GM23338 (cell line): ENCODE data around the gene TWSG1. TPM values are rescaled to one million over a fixed set of nuclear protein-coding genes. Genes with fewer than 3 reads are reported as not detected.

ENCODE experiments used
- ATAC-seq: fragments of 200-7000 bp; cut with Tn5 transposase; 3 replicates; pipeline ENCODE4 v1.9.1; 2020
- DNase-seq: peaks from one replicate; pipeline ENCODE4 v3.0.0-alpha.2; 2015; ENCODE audit warnings: low spot score
- H2AFZ ChIP-seq: fragments of 200-600 bp; sonication (generic); 2 replicates; pipeline ENCODE4 v1.8.0; 2016; ENCODE audit warnings: antibody characterized with exemption, mild to moderate bottlenecking, moderate library complexity
- H3F3A ChIP-seq: fragments of 200-600 bp; sonication (generic); replicated peaks from 2 replicates; pipeline ENCODE4 v1.8.0; 2017; ENCODE audit warnings: antibody characterized with exemption, mixed run types, low read depth
- H3K27ac ChIP-seq: fragments of 200-600 bp; sonication (generic); 2 replicates; pipeline ENCODE4 v1.6.1; 2016; ENCODE audit warnings: low read depth
- H3K27me3 ChIP-seq: fragments of 200-600 bp; sonication (generic); 2 replicates; pipeline ENCODE4 v1.8.0; 2016; ENCODE audit warnings: mild to moderate bottlenecking, mixed run types, moderate library complexity; ENCODE audit not compliant: insufficient read depth
- H3K36me3 ChIP-seq: fragments of 200-600 bp; sonication (generic); 2 replicates; pipeline ENCODE4 v1.8.0; 2016; ENCODE audit warnings: mild to moderate bottlenecking; ENCODE audit not compliant: insufficient read depth
- H3K4me1 ChIP-seq: fragments of 200-600 bp; sonication (generic); 2 replicates; pipeline ENCODE4 v1.8.0; 2016; ENCODE audit warnings: mild to moderate bottlenecking, moderate library complexity; ENCODE audit not compliant: insufficient read depth
- H3K4me2 ChIP-seq: fragments of 200-600 bp; sonication (generic); 2 replicates; pipeline ENCODE4 v1.7.1; 2017; ENCODE audit warnings: mixed run types
- H3K4me3 ChIP-seq: fragments of 200-600 bp; sonication (generic); 2 replicates; pipeline ENCODE4 v1.6.1; 2016; ENCODE audit warnings: mixed run types
- H3K79me2 ChIP-seq: fragments of 200-600 bp; sonication (generic); replicated peaks from 2 replicates; pipeline ENCODE4 v1.8.0; 2017; ENCODE audit warnings: mild to moderate bottlenecking; ENCODE audit not compliant: insufficient read depth
- H3K9me2 ChIP-seq: fragments of 200-600 bp; sonication (generic); 2 replicates; pipeline ENCODE4 v1.8.0; 2017; ENCODE audit not compliant: insufficient read depth
- H4K20me1 ChIP-seq: fragments of 200-600 bp; sonication (generic); replicated peaks from 2 replicates; pipeline ENCODE4 v1.8.0; 2017; ENCODE audit warnings: mild to moderate bottlenecking; ENCODE audit not compliant: insufficient read depth
- H3K27ac Mint-ChIP-seq: 2 replicates; pipeline ENCODE4 v1.8.0; 2020; ENCODE audit warnings: inconsistent platforms, mild to moderate bottlenecking, moderate library complexity, mixed read lengths
- H3K27me3 Mint-ChIP-seq: 3 replicates; pipeline ENCODE4 v1.8.0; 2022; ENCODE audit warnings: low read depth, mild to moderate bottlenecking, moderate library complexity, mixed read lengths, inconsistent platforms; ENCODE audit not compliant: insufficient read depth, poor library complexity
- H3K36me3 Mint-ChIP-seq: 3 replicates; pipeline ENCODE4 v1.8.0; 2021; ENCODE audit warnings: low read depth, mild to moderate bottlenecking, inconsistent platforms, moderate library complexity, mixed read lengths
- H3K4me1 Mint-ChIP-seq: 3 replicates; pipeline ENCODE4 v1.8.0; 2020; ENCODE audit warnings: mild to moderate bottlenecking, inconsistent platforms, mixed read lengths
- H3K4me3 Mint-ChIP-seq: 3 replicates; pipeline ENCODE4 v1.8.0; 2021; ENCODE audit warnings: moderate library complexity, mild to moderate bottlenecking, inconsistent platforms, mixed read lengths
- H3K9me3 Mint-ChIP-seq: 3 replicates; pipeline ENCODE4 v1.8.0; 2020; ENCODE audit warnings: moderate library complexity, mild to moderate bottlenecking, inconsistent platforms, mixed read lengths
- CREB1 ChIP-seq: fragments of 250-450 bp; sonication (Bioruptor Pico); IDR thresholded peaks from 2 replicates; pipeline ENCODE4 v1.5.0; 2020; ENCODE audit warnings: low read depth, mild to moderate bottlenecking, moderate library complexity
- EZH2 ChIP-seq: fragments of 200-600 bp; sonication (generic); IDR thresholded peaks from one replicate; pipeline ENCODE4 v1.8.0; 2017; ENCODE audit warnings: antibody characterized with exemption, mild to moderate bottlenecking, low read depth; ENCODE audit not compliant: unreplicated experiment
- EZH2phosphoT487 ChIP-seq: fragments of 200-600 bp; sonication (generic); IDR thresholded peaks from one replicate; pipeline ENCODE4 v1.8.1; 2018; ENCODE audit warnings: antibody characterized with exemption; ENCODE audit not compliant: unreplicated experiment
- POLR2AphosphoS5 ChIP-seq: IDR thresholded peaks from 2 replicates; pipeline ENCODE4 v1.6.1; 2016; ENCODE audit warnings: antibody characterized with exemption, low read depth
- STAT1 ChIP-seq: IDR thresholded peaks from one replicate; pipeline ENCODE4 v1.6.1; 2016; ENCODE audit warnings: antibody characterized with exemption; ENCODE audit not compliant: unreplicated experiment
- ZNF331 ChIP-seq: fragments of 250-450 bp; sonication (Bioruptor Pico); IDR thresholded peaks from 2 replicates; pipeline ENCODE4 v1.5.0; 2020; ENCODE audit warnings: low read depth, mild to moderate bottlenecking, moderate library complexity
- polyA plus RNA-seq: library from polyadenylated mRNA; unstranded; fragments of >200 nt; fragmentation: Nextera tagmentation; extraction: Ambion mirVana; gene quantifications from 2 replicates; pipeline ENCODE4 v1.2.1, GENCODE V29; 2016
- total RNA-seq: library from RNA; depleted of rRNA; stranded (reverse); fragments of >200 nt; shearing (Covaris generic); gene quantifications from 2 replicates; pipeline ENCODE4 v1.2.3, GENCODE V29; 2014
- TF ChIP-seq, protein P1 (sequence below): fragments of 250-450 bp; sonication (Bioruptor Pico); IDR thresholded peaks from 2 replicates; pipeline ENCODE4 v1.5.0; 2020; ENCODE audit warnings: mild to moderate bottlenecking, moderate library complexity

TWSG1 gene
- total and polyA plus RNA-seq, 2 experiments from 2014 or later: 11.5 to 29.1 TPM

DNA sequence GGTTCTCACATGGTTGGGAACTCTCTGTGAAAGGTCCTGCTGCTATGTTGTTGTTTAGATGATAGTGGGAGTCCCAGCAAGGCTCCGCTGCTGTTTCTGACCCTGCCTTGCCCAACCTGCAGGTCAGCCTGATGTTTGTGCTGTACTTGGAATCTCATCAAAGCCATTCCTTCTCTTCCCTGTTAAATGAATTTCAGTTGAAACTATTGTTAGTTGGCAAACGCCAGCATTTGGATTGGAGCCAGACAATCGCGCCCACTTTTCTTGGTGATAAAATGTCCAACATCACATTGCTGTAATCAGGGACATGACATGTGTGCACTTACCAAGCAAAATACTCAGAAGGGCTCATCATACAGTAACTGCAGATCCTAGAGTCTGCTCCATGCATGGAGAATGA lies 12.8 kb upstream of the TWSG1 start (continued):
- TF ChIP-seq, protein P1, sequence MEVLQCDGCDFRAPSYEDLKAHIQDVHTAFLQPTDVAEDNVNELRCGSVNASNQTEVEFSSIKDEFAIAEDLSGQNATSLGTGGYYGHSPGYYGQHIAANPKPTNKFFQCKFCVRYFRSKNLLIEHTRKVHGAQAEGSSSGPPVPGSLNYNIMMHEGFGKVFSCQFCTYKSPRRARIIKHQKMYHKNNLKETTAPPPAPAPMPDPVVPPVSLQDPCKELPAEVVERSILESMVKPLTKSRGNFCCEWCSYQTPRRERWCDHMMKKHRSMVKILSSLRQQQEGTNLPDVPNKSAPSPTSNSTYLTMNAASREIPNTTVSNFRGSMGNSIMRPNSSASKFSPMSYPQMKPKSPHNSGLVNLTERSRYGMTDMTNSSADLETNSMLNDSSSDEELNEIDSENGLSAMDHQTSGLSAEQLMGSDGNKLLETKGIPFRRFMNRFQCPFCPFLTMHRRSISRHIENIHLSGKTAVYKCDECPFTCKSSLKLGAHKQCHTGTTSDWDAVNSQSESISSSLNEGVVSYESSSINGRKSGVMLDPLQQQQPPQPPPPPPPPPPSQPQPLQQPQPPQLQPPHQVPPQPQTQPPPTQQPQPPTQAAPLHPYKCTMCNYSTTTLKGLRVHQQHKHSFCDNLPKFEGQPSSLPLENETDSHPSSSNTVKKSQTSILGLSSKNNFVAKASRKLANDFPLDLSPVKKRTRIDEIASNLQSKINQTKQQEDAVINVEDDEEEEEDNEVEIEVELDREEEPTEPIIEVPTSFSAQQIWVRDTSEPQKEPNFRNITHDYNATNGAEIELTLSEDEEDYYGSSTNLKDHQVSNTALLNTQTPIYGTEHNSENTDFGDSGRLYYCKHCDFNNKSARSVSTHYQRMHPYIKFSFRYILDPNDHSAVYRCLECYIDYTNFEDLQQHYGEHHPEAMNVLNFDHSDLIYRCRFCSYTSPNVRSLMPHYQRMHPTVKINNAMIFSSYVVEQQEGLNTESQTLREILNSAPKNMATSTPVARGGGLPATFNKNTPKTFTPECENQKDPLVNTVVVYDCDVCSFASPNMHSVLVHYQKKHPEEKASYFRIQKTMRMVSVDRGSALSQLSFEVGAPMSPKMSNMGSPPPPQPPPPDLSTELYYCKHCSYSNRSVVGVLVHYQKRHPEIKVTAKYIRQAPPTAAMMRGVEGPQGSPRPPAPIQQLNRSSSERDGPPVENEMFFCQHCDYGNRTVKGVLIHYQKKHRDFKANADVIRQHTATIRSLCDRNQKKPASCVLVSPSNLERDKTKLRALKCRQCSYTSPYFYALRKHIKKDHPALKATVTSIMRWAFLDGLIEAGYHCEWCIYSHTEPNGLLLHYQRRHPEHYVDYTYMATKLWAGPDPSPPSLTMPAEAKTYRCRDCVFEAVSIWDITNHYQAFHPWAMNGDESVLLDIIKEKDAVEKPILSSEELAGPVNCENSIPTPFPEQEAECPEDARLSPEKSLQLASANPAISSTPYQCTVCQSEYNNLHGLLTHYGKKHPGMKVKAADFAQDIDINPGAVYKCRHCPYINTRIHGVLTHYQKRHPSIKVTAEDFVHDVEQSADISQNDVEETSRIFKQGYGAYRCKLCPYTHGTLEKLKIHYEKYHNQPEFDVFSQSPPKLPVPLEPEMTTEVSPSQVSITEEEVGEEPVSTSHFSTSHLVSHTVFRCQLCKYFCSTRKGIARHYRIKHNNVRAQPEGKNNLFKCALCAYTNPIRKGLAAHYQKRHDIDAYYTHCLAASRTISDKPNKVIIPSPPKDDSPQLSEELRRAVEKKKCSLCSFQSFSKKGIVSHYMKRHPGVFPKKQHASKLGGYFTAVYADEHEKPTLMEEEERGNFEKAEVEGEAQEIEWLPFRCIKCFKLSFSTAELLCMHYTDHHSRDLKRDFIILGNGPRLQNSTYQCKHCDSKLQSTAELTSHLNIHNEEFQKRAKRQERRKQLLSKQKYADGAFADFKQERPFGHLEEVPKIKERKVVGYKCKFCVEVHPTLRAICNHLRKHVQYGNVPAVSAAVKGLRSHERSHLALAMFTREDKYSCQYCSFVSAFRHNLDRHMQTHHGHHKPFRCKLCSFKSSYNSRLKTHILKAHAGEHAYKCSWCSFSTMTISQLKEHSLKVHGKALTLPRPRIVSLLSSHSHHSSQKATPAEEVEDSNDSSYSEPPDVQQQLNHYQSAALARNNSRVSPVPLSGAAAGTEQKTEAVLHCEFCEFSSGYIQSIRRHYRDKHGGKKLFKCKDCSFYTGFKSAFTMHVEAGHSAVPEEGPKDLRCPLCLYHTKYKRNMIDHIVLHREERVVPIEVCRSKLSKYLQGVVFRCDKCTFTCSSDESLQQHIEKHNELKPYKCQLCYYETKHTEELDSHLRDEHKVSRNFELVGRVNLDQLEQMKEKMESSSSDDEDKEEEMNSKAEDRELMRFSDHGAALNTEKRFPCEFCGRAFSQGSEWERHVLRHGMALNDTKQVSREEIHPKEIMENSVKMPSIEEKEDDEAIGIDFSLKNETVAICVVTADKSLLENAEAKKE (CRISPR knock-in tag): no peak
- TF ChIP-seq CREB1 (CRISPR knock-in tag): no peak
- no peak for TF ChIP-seq EZH2phosphoT487
- no peak for TF ChIP-seq STAT1
- no peak for TF ChIP-seq POLR2AphosphoS5
- TF ChIP-seq EZH2: no peak

DNA sequence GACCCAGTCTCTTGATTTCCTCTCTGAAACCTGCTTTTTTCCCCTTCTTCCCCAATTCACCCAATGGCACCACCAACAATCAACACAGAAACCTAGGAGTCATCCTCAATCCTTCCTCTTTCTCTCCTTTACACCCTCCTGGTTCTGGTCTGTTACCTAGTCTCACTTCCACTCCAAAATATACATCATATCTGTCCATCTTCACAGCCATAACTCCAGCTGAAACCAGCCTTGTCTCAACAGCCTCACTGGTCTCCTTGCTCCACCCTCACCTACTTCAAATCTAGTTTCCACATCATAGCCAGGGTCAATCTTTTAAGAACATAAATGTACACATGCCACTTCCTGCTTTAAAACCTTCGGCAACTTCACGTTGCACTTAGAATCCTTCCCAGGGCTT lies 11.8 kb upstream of the TWSG1 start:
- Mint-ChIP-seq H3K36me3 (no peaks in the 10 kb centered on the region; the same call in 2 of the 3 replicates), H3K27ac (no peak overlapping the region), H3K27me3 (peaks cover 3% of the 10 kb centered on the region), H3K4me3 (no peak overlapping the region), H3K9me3 (no peaks in the 10 kb centered on the region), H3K4me1 (no peaks in the 10 kb centered on the region; the same call in 2 of the 3 replicates)
- H3K4me2 ChIP-seq: no peak overlapping the region
- H4K20me1 ChIP-seq: no peaks in the 10 kb centered on the region
- no peak overlapping the region for H3K4me3 ChIP-seq
- H3F3A ChIP-seq: no peaks in the 10 kb centered on the region
- H3K9me2 ChIP-seq: no peaks in the 10 kb centered on the region; the same call in 1 of the 2 replicates
- H3K79me2 ChIP-seq: no peaks in the 10 kb centered on the region
- no peak for DNase-seq
- H3K4me1 ChIP-seq: no peaks in the 10 kb centered on the region
- H3K27ac ChIP-seq: no peak overlapping the region
- H2AFZ ChIP-seq: no peak overlapping the region
- H3K27me3 ChIP-seq: no peaks in the 10 kb centered on the region
- H3K36me3 ChIP-seq: no peaks in the 10 kb centered on the region
- ATAC-seq: no peak
- TF ChIP-seq, protein P1 (CRISPR knock-in tag): no peak
- TF ChIP-seq ZNF331 (CRISPR knock-in tag): no peak
